ENCODE results near the gene NVL. TPM values are rescaled to one million over a fixed set of nuclear protein-coding genes. Genes with fewer than 3 reads are reported as not detected.

The NVL gene
- total RNA-seq, 1 donor from 2014 or later, result 39.4 TPM

GRCh38 chr1:224182866-224183590 lies 146.9 kb downstream of the NVL start, which contains the start of gene DEGS1:
Gene DEGS1 (plus strand): TSS chr1:224183240. CDS start chr1:224183337, 97 bp downstream.
- no peaks in the 10 kb centered on the region for H3K9me3 Mint-ChIP-seq
- peaks cover 34% of the 10 kb centered on the region for H3K4me1 Mint-ChIP-seq
- H3K4me3 Mint-ChIP-seq, result peak within 1 kb of the TSS; percentile 83
- TF ChIP-seq, protein P1, sequence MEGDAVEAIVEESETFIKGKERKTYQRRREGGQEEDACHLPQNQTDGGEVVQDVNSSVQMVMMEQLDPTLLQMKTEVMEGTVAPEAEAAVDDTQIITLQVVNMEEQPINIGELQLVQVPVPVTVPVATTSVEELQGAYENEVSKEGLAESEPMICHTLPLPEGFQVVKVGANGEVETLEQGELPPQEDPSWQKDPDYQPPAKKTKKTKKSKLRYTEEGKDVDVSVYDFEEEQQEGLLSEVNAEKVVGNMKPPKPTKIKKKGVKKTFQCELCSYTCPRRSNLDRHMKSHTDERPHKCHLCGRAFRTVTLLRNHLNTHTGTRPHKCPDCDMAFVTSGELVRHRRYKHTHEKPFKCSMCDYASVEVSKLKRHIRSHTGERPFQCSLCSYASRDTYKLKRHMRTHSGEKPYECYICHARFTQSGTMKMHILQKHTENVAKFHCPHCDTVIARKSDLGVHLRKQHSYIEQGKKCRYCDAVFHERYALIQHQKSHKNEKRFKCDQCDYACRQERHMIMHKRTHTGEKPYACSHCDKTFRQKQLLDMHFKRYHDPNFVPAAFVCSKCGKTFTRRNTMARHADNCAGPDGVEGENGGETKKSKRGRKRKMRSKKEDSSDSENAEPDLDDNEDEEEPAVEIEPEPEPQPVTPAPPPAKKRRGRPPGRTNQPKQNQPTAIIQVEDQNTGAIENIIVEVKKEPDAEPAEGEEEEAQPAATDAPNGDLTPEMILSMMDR (IDR thresholded peaks at IDR 0.05; ENCODE audit: unreplicated experiment), result no peak
- H3K27me3 Mint-ChIP-seq (ENCODE audit: low read depth), result no peaks in the 10 kb centered on the region
- peak; percentile 65 to 83 for DNase-seq (ENCODE audit: low spot score in 2 of 2, unreplicated experiment in 2 of 2)
- H3K36me3 Mint-ChIP-seq, result peaks cover 5% of the 10 kb centered on the region
- peak within 1 kb of the TSS; percentile 95 for H3K27ac Mint-ChIP-seq

GRCh38 chr1:224182057-224182865 lies 147.7 kb downstream of the NVL start:
- H3K27ac Mint-ChIP-seq, result peak overlapping the region; percentile 95
- no peaks in the 10 kb centered on the region for H3K27me3 Mint-ChIP-seq (ENCODE audit: low read depth)
- peak overlapping the region; percentile 81 for H3K4me3 Mint-ChIP-seq
- H3K4me1 Mint-ChIP-seq, result peaks cover 34% of the 10 kb centered on the region
- TF ChIP-seq, protein P1 (IDR thresholded peaks at IDR 0.05; ENCODE audit: unreplicated experiment), result no peak
- H3K9me3 Mint-ChIP-seq, result no peaks in the 10 kb centered on the region
- peaks cover 3% of the 10 kb centered on the region for H3K36me3 Mint-ChIP-seq
- DNase-seq (ENCODE audit: low spot score in 2 of 2, unreplicated experiment in 2 of 2), result no peak

DNA sequence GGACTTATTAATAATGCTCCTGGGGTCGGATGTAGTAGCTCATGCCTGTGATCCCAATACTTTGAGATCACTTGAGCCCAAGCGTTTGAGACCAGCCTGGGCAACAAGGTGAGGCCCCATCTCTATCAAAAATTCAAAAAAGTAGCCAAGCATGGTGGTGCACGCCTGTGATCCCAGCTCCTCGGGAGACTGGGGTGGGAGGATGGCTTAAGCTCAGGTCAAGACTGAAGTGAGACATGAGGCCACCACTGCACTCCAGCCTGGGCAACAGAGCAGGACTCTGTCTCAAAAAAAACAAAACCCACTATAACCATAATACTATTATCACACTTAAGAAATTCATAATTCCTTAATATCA lies 148.5 kb downstream of the NVL start:
- Mint-ChIP-seq H3K9me3 (no peaks in the 10 kb centered on the region), H3K27ac (no peak overlapping the region), H3K27me3 (ENCODE audit: low read depth) (no peaks in the 10 kb centered on the region), H3K4me1 (peaks cover 34% of the 10 kb centered on the region), H3K4me3 (peak overlapping the region; percentile 81), H3K36me3 (no peaks in the 10 kb centered on the region)
- DNase-seq (ENCODE audit: low spot score in 2 of 2, unreplicated experiment in 2 of 2), result no peak
- TF ChIP-seq, protein P1 (IDR thresholded peaks at IDR 0.05; ENCODE audit: unreplicated experiment), result no peak

DNA sequence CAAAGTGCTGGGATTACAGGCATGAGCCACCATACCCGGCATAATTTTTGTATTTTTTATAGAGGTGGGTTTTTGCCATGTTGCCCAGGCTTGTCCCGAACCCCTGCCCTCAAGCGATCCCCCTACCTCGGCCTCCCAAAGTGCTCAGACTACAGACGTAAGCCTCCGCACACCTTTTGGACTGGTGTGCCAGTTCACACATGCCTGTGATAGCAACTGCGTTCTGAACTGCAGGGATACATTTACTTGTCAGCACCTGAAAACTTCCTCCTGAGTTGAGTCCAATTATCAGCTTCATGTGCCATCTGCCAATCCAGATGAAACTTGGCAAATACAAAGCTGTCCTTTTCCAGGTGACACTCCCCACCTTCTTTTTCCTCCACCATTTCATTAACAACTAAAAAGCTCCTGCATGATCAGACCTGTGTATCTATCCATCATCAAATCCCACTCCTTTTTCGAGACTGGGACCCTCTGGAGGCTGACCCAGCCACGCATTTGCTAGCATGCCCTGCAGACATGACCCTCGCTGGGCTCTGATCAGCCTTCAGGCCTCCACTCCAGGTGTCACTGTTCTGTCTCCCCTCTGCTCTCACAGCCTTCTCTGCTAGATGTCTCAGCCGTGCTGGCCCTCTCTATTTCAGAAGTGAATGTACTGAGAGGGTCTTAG lies 149.1 kb downstream of the NVL start:
- Mint-ChIP-seq H3K4me1 (peaks cover 34% of the 10 kb centered on the region), H3K4me3 (no peak overlapping the region), H3K36me3 (no peaks in the 10 kb centered on the region), H3K27me3 (ENCODE audit: low read depth) (no peaks in the 10 kb centered on the region), H3K27ac (no peak overlapping the region), H3K9me3 (no peaks in the 10 kb centered on the region)
- DNase-seq (ENCODE audit: low spot score in 2 of 2, unreplicated experiment in 2 of 2), result no peak
- TF ChIP-seq, protein P1 (IDR thresholded peaks at IDR 0.05; ENCODE audit: unreplicated experiment), result no peak

DNA sequence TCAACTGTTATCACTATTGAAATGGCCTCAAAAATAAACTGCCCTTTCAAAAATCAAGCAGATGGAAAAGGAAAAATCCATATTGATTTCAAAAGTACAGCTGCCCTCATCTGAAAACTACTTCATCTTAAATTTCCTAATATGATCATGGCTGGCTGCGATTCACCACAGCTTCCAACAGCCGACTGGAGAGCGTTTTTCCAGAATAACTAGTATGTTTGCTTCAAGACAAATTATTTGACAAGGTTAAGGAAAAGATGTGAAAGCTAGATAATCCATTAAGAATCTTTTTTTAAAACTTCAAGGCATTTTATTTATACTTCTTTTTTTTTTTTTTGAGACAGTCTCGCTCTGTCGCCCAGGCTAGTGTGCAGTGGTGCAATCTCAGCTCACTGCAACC lies 151.1 kb downstream of the NVL start:
- H3K4me1 Mint-ChIP-seq, result peaks cover 25% of the 10 kb centered on the region
- no peak for DNase-seq (ENCODE audit: low spot score in 2 of 2, unreplicated experiment in 2 of 2)
- no peak overlapping the region for H3K4me3 Mint-ChIP-seq
- peak overlapping the region; percentile 37 for H3K27ac Mint-ChIP-seq
- H3K36me3 Mint-ChIP-seq, result no peaks in the 10 kb centered on the region
- no peaks in the 10 kb centered on the region for H3K9me3 Mint-ChIP-seq
- no peaks in the 10 kb centered on the region for H3K27me3 Mint-ChIP-seq (ENCODE audit: low read depth)
- TF ChIP-seq, protein P1 (IDR thresholded peaks at IDR 0.05; ENCODE audit: unreplicated experiment), result no peak
